A549 treated with CpdA at 1 μM for 4 hours (cell line): Measurements from ENCODE around the gene TRIM74. TPM values are rescaled to one million over a fixed set of nuclear protein-coding genes. Genes with fewer than 3 reads are reported as not detected.

ENCODE experiments used
- total RNA-seq: library from RNA; stranded (reverse); fragments of 200-300 nt; extraction: Qiagen RNA extraction; gene quantifications from 5 replicates; pipeline ENCODE4 v1.2.3, GENCODE V29; 2022; ENCODE audit warnings: low read depth

TRIM74 gene
- total RNA-seq, result 0.27 to 0.69 TPM (median 0.45 TPM) in 5 replicates

GRCh38 chr7:72968980-72969516 lies at the start of gene TRIM74:
TSS of gene TRIM74 (minus strand) at chr7:72969466. CDS start at chr7:72966157, 3,309 bp downstream.

DNA sequence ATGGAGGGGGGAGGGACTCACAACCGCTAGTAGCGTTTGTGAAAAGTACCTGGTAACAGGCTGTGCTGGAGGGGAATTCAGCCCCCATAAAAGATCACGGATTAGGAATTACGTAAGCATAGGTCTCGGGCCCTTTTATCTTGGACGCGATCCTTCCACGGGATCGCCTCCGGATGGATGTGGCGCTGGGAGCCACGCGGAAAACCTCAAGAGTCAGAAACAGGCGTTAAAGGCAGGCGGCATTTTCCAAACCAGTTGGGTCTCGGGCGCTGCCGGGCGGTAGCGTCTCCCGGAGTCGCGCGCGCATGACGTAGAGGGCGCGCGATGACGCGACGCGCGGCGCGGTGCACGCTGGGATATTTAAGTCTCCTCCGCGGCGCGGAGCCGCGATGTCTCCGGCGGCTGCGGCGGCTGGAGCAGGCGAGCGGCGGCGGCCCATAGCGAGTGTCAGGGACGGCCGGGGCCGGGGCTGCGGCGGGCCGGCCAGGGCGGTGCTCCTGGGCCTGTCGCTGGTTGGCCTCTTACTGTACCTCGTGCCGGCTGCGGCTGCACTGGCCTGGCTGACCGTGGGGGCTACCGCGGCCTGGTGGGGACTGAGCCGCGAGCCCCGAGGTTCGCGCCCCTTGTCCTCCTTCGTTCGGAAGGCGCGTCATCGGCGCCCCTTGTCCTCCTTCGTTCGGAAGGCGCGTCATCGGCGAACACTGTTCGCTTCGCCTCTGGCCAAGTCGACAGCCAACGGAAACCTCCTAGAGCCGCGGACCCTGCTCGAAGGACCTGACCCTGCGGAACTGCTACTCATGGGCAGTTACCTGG lies 44.3 kb downstream of the TRIM74 start, which contains the start of gene POM121:
Gene POM121, plus strand, starts transcription at position 363 of the 813 bp plus-strand sequence. Its CDS starts 27 bp downstream, at position 390.

Other genes starting within 250 kb of the TRIM74 start
- gene TYW1B, start 141.3 kb downstream of the TRIM74 start, total RNA-seq, result 2.7 to 3.4 TPM (median 3.1 TPM) in 5 replicates
- 37.5 to 43.0 TPM (median 39.6 TPM) in 5 replicates for gene POM121, start 44.4 kb downstream of the TRIM74 start, total RNA-seq
- not detected in 5 replicates for gene SPDYE8, start 60.3 kb upstream of the TRIM74 start, total RNA-seq
- gene SPDYE11, start 88.4 kb upstream of the TRIM74 start, total RNA-seq, result not detected in 5 replicates
- gene SPDYE9, start 116.6 kb upstream of the TRIM74 start, total RNA-seq, result not detected in 5 replicates